Uterus (tissue), 4 donors: ENCODE results near the gene DMTF1. TPM values are rescaled to one million over a fixed set of nuclear protein-coding genes. Genes with fewer than 3 reads are reported as not detected.

Experiments used
- DNase-seq, 2 donors: peaks; one replicate each; pipeline ENCODE4 v3.0.0-alpha.2; 2019 to 2020
- H3K27ac ChIP-seq, 2 donors: fragments of 200-600 bp; sonication (generic); 1 replicate in 1 of 2; 2 replicates in 1 of 2; pipeline ENCODE4 v1.5.1; 2016 to 2018
- H3K27me3 ChIP-seq, 2 donors: fragments of 200-600 bp; sonication (generic); one replicate each; pipeline ENCODE4 v1.5.1; 2018 to 2019; ENCODE audit warnings: control low read depth in 1 of 2
- H3K36me3 ChIP-seq, 2 donors: fragments of 200-600 bp; sonication (generic); one replicate each; pipeline ENCODE4 v1.5.1; 2019; ENCODE audit warnings: control low read depth in 1 of 2
- H3K4me1 ChIP-seq, 2 donors: fragments of 200-600 bp; sonication (generic); one replicate each; pipeline ENCODE4 v1.5.1; 2018 to 2019; ENCODE audit warnings: control low read depth in 1 of 2
- H3K4me3 ChIP-seq, 2 donors: fragments of 200-600 bp; sonication (generic); 1 replicate in 1 of 2; 2 replicates in 1 of 2; pipeline ENCODE4 v1.5.1; 2018 to 2019; ENCODE audit warnings: mild to moderate bottlenecking in 1 of 2
- H3K9me3 ChIP-seq, 2 donors: fragments of 200-600 bp; sonication (generic); one replicate each; pipeline ENCODE4 v1.5.1; 2019; ENCODE audit warnings: control low read depth in 1 of 2
- POLR2A ChIP-seq, 2 donors: fragments of 450-650 bp; IDR thresholded peaks; one replicate each; pipeline ENCODE4 v1.6.1; 2016; ENCODE audit warnings: antibody characterized with exemption in 2 of 2, mild to moderate bottlenecking in 1 of 2, moderate library complexity in 1 of 2
- intact Hi-C: fragments of 100-400 bp; cut with DNase I; formaldehyde crosslinking; loops from one replicate; pipeline ENCODE4 v1.15.1; 2023; ENCODE audit warnings: low total_unique reads
- total RNA-seq, 4 donors: library from RNA; depleted of rRNA in 3 of 4; stranded (reverse); fragments of >200 nt in 3 of 4; gene quantifications; one replicate each; pipeline versions ENCODE4 v1.1.0 to v1.2.4, GENCODE V29; 2014 to 2023
- TF ChIP-seq, protein P1 (sequence below), 4 experiments: fragments of 200-600 bp in 2 of 4; fragments of 450-650 bp in 2 of 4; sonication (generic) in 2 of 4; IDR thresholded peaks; one replicate each; pipeline ENCODE4 v1.5.1; 2016 to 2019; ENCODE audit warnings: antibody characterized with exemption in 4 of 4, mild to moderate bottlenecking in 2 of 4, moderate library complexity in 1 of 4
- donor health status: DM: yes; HTN: yes; CAD: no.

DMTF1 gene
- total RNA-seq, 4 donors from 2014 or later, result 36.2 to 193 (median 138) TPM

DNA sequence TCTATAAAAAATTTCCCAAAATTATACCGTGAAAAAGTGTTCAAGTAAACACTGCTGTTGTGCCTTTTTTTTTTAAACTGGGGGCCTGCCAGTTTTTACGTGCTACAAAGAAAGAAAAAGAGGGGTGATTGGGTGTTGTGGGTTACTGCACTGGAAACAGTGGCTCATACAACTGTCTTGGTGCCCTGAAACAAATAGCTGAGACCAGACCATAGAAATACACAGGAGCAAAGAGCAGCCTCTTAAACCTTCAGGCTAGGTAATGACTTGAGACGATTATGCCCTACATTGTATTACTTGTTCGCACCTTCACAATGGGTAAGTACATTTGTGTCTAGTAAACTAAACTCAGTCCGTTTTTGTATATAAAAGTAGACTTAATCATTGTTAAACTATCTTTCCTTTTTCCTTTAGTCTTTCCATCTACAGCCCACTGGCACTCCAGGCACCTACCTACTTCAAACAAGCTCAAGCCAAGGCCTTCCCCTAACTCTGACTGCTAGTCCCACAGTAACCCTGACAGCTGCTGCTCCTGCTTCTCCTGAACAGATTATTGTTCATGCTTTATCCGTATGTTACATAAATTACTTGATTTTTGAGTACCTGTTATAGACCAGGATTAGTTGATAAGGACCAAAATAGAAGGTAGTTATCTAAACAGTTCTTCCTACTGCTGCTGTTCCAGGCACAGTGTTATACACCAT, 40.7 kb downstream of the DMTF1 start:
- no peak overlapping the region for H3K4me3 ChIP-seq
- H3K27ac ChIP-seq, result no peak overlapping the region
- no peaks in the 10 kb centered on the region for H3K36me3 ChIP-seq

GRCh38 chr7:87193912-87194311, 41.7 kb downstream of the DMTF1 start:
- Histone ChIP-seq H3K27ac (no peak overlapping the region), H3K4me3 (no peak overlapping the region), H3K27me3 (no peaks in the 10 kb centered on the region), H3K4me1 (no peaks in the 10 kb centered on the region), H3K36me3 (no peaks in the 10 kb centered on the region), H3K9me3 (no peaks in the 10 kb centered on the region)
- TF ChIP-seq, protein P1, sequence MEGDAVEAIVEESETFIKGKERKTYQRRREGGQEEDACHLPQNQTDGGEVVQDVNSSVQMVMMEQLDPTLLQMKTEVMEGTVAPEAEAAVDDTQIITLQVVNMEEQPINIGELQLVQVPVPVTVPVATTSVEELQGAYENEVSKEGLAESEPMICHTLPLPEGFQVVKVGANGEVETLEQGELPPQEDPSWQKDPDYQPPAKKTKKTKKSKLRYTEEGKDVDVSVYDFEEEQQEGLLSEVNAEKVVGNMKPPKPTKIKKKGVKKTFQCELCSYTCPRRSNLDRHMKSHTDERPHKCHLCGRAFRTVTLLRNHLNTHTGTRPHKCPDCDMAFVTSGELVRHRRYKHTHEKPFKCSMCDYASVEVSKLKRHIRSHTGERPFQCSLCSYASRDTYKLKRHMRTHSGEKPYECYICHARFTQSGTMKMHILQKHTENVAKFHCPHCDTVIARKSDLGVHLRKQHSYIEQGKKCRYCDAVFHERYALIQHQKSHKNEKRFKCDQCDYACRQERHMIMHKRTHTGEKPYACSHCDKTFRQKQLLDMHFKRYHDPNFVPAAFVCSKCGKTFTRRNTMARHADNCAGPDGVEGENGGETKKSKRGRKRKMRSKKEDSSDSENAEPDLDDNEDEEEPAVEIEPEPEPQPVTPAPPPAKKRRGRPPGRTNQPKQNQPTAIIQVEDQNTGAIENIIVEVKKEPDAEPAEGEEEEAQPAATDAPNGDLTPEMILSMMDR (IDR thresholded peaks at IDR 0.05), result no peak
- TF ChIP-seq POLR2A (IDR thresholded peaks at IDR 0.05), result no peak
- intact Hi-C loops, result no loop called here
- DNase-seq, result no peak

More for the DNA sequence above, 40.7 kb downstream of the DMTF1 start:
- no peaks in the 10 kb centered on the region for H3K27me3 ChIP-seq
- H3K9me3 ChIP-seq, result no peaks in the 10 kb centered on the region
- intact Hi-C loops, result no loop called here
- DNase-seq, result no peak
- TF ChIP-seq POLR2A (IDR thresholded peaks at IDR 0.05), result no peak
- TF ChIP-seq, protein P1 (IDR thresholded peaks at IDR 0.05), result no peak
- H3K4me1 ChIP-seq, result no peaks in the 10 kb centered on the region

GRCh38 chr7:87199241-87199640, 47.0 kb downstream of the DMTF1 start:
- no peak overlapping the region for H3K27ac ChIP-seq
- intact Hi-C loops, result no loop called here
- H3K9me3 ChIP-seq, result no peaks in the 10 kb centered on the region
- H3K36me3 ChIP-seq, result no peaks in the 10 kb centered on the region
- no peak for DNase-seq
- TF ChIP-seq, protein P1 (IDR thresholded peaks at IDR 0.05), result no peak
- no peak for TF ChIP-seq POLR2A (IDR thresholded peaks at IDR 0.05)
- H3K27me3 ChIP-seq, result no peaks in the 10 kb centered on the region
- no peaks in the 10 kb centered on the region for H3K4me1 ChIP-seq
- no peak overlapping the region for H3K4me3 ChIP-seq

DNA sequence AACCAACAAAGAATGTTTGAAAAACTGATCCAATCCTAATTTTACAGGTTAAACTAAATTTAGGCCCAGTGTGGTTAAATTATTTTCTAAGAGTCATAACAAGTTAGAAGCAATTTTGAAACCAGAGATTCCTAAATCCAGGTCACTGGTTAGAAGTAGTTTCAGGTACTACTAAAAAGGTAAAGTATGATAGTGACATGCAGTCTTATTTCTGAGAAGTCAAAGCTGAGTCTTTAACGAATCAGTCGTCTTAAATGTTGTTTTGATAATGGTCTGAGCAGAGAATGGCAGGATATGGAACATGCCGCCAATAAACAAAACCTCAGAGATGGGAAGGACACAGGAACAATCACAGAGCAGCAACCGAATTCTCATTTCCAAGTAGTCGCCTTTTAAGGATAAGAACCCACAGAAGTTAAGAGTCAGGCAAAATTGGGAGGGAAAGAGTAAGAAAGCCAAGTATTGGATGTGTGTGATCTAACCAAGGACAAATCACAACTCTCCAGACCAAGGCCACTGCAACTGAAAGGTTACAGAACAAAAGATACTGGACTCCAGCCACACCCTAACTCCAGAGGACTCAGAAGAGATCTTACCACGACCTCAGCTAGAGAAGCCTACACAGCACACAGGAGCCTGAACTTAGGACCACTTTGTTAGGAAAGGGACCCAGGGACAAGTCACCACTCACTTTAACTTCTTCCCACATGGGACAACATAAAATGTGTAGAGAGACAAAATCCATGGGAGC, 47.6 kb downstream of the DMTF1 start:
- Histone ChIP-seq H3K36me3 (no peaks in the 10 kb centered on the region), H3K4me3 (no peak overlapping the region), H3K27me3 (no peaks in the 10 kb centered on the region), H3K9me3 (no peaks in the 10 kb centered on the region), H3K27ac (peak overlapping the region in 1 of 2 donors; percentile 28), H3K4me1 (no peaks in the 10 kb centered on the region)
- TF ChIP-seq, protein P1 (IDR thresholded peaks at IDR 0.05), result no peak
- TF ChIP-seq POLR2A (IDR thresholded peaks at IDR 0.05), result no peak
- no peak for DNase-seq
- intact Hi-C loops, result no loop called here

DNA sequence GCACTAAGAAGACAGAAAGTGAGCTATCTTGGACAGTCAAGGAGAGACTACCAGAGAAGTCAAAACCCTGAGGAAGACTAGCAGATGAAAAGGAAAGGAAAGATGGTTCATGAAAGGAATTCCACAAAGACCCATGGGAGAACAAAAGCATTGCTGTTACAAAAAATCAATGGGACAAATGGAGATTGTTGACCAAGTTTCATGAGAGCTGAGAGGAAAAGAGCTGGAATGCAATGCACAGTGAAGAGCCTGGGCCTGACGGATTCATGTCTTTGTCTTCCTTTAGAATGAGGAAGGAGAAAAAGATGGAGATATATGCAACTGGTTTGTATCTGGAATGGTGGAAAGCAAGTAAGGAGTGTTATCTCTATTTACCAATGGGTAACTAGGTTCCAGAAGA, 50.0 kb downstream of the DMTF1 start:
- no peaks in the 10 kb centered on the region for H3K36me3 ChIP-seq
- intact Hi-C loops, result no loop called here
- no peaks in the 10 kb centered on the region for H3K4me1 ChIP-seq
- H3K27me3 ChIP-seq, result no peaks in the 10 kb centered on the region
- H3K4me3 ChIP-seq, result no peak overlapping the region
- TF ChIP-seq, protein P1 (IDR thresholded peaks at IDR 0.05), result no peak
- no peak for TF ChIP-seq POLR2A (IDR thresholded peaks at IDR 0.05)
- H3K9me3 ChIP-seq, result peaks cover 0 to 10% of the 10 kb centered on the region in 2 donors
- H3K27ac ChIP-seq, result no peak overlapping the region
- DNase-seq, result no peak
